Measurements from ENCODE around the gene LILRA6.
"Not testable (repeated sequence)": the region's sequence is repeated elsewhere in the genome, so short reads cannot be mapped to it uniquely, and the experiment has no call there.

LILRA6 gene

GRCh38 chr19:54208784-54209057, 33.9 kb downstream of the LILRA6 start:
- in situ Hi-C loops (cut with MboI; ENCODE audit: low sequenced_read_pairs) = no loop called here

- in situ Hi-C loops (cut with MboI; ENCODE audit: low sequenced_read_pairs) = no loop called here
These were observed 34.4 kb downstream of the LILRA6 start for GRCh38 chr19:54207983-54208783.

GRCh38 chr19:54207676-54207982, 35.0 kb downstream of the LILRA6 start:
- in situ Hi-C loops (cut with MboI; ENCODE audit: low sequenced_read_pairs) = no loop called here

- in situ Hi-C loops (cut with MboI; ENCODE audit: low sequenced_read_pairs) = not testable (repeated sequence)
These were observed 35.4 kb downstream of the LILRA6 start for GRCh38 chr19:54207193-54207592.

GRCh38 chr19:54206831-54207177, 35.8 kb downstream of the LILRA6 start:
- in situ Hi-C loops (cut with MboI; ENCODE audit: low sequenced_read_pairs) = no loop called here

GRCh38 chr19:54206030-54206830, 36.4 kb downstream of the LILRA6 start:
- in situ Hi-C loops (cut with MboI; ENCODE audit: low sequenced_read_pairs) = no loop called here

GRCh38 chr19:54204767-54205468, 37.7 kb downstream of the LILRA6 start:
- in situ Hi-C loops (cut with MboI; ENCODE audit: low sequenced_read_pairs) = no loop called here

- in situ Hi-C loops (cut with MboI; ENCODE audit: low sequenced_read_pairs) = no loop called here
These were observed 39.4 kb downstream of the LILRA6 start for GRCh38 chr19:54203151-54203611.

- in situ Hi-C loops (cut with MboI; ENCODE audit: low sequenced_read_pairs) = no loop called here
These were observed 40.6 kb downstream of the LILRA6 start for GRCh38 chr19:54201980-54202379.

- in situ Hi-C loops (cut with MboI; ENCODE audit: low sequenced_read_pairs) = no loop called here
These were observed 41.4 kb downstream of the LILRA6 start for GRCh38 chr19:54201172-54201701.

GRCh38 chr19:54199401-54199800, 43.2 kb downstream of the LILRA6 start:
- in situ Hi-C loops (cut with MboI; ENCODE audit: low sequenced_read_pairs) = no loop called here

- in situ Hi-C loops (cut with MboI; ENCODE audit: low sequenced_read_pairs) = no loop called here
These were observed 45.5 kb downstream of the LILRA6 start for GRCh38 chr19:54197121-54197520.

- in situ Hi-C loops (cut with MboI; ENCODE audit: low sequenced_read_pairs) = no loop called here
These were observed 46.1 kb downstream of the LILRA6 start for GRCh38 chr19:54196536-54196935.

GRCh38 chr19:54194463-54194862, 48.1 kb downstream of the LILRA6 start:
- in situ Hi-C loops (cut with MboI; ENCODE audit: low sequenced_read_pairs) = not testable (repeated sequence)

- in situ Hi-C loops (cut with MboI; ENCODE audit: low sequenced_read_pairs) = no loop called here
These were observed 49.6 kb downstream of the LILRA6 start for GRCh38 chr19:54193011-54193410.

- in situ Hi-C loops (cut with MboI; ENCODE audit: low sequenced_read_pairs) = no loop called here
These were observed 50.7 kb downstream of the LILRA6 start for GRCh38 chr19:54191811-54192453.

- in situ Hi-C loops (cut with MboI; ENCODE audit: low sequenced_read_pairs) = no loop called here
These were observed 51.4 kb downstream of the LILRA6 start, which contains the start of gene TSEN34 for GRCh38 chr19:54191011-54191810. TSS of gene TSEN34 (plus strand) at chr19:54191308. CDS start at chr19:54191365, 57 bp downstream.

GRCh38 chr19:54190503-54191010, 52.0 kb downstream of the LILRA6 start:
- in situ Hi-C loops (cut with MboI; ENCODE audit: low sequenced_read_pairs) = no loop called here

- in situ Hi-C loops (cut with MboI; ENCODE audit: low sequenced_read_pairs) = no loop called here
These were observed 52.7 kb downstream of the LILRA6 start for GRCh38 chr19:54189735-54190502.
